ENCODE results near the gene SBK2. TPM values are rescaled to one million over a fixed set of nuclear protein-coding genes. Genes with fewer than 3 reads are reported as not detected.

Gene SBK2
- total RNA-seq (2011; cell fraction: chromatin; rRNA removed; ENCODE audit: low replicate concordance), result not detected in 2 replicates
- not detected in 2 replicates for total RNA-seq (2011; cell fraction: nucleolus; rRNA removed)
- total RNA-seq (2011; cell fraction: nucleoplasm; rRNA removed), result not detected in 2 replicates
- total RNA-seq (2014; rRNA removed), result not detected in 2 replicates
- total RNA-seq (2014; rRNA removed; fragmentation: Illumina TruSeq; extraction: Trizol), result not detected in 2 replicates
- total RNA-seq (2015; rRNA removed; fragmentation: Illumina TruSeq; extraction: Trizol), result not detected in 2 replicates
- total RNA-seq (2021), result not detected in 2 replicates
- not detected in 2 replicates for polyA plus RNA-seq (2011; rRNA removed)
- 0.09 TPM in 1 of 2 replicates, not detected in the other for polyA plus RNA-seq (2011; cell fraction: cytosol; rRNA removed)
- polyA plus RNA-seq (2011; cell fraction: nucleus; rRNA removed), result 0.17 TPM in 1 of 2 replicates, not detected in the other
- polyA plus RNA-seq (2012), result not detected in 2 replicates
- not detected in 2 replicates for polyA plus RNA-seq (2014; fragmentation: Illumina TruSeq; extraction: Trizol)
- polyA plus RNA-seq (2014; fragmentation: Nextera tagmentation; extraction: Ambion mirVana), result not detected
- polyA plus RNA-seq (2014; rRNA removed), result not detected in 2 replicates
- not detected in 2 replicates for polyA minus RNA-seq (2011; rRNA and poly(A)+ RNA removed)
- not detected in 2 replicates for polyA minus RNA-seq (2011; cell fraction: cytosol; rRNA and poly(A)+ RNA removed)
- not detected in 2 replicates for polyA minus RNA-seq (2011; cell fraction: nucleus; rRNA and poly(A)+ RNA removed)
- Bru-seq, nascent RNA, result not detected
- percentile 10 among the genes with signal in this experiment for BruChase-seq, experiment 1, labeled RNA remaining after a 2-hour chase
- BruChase-seq, experiment 2, labeled RNA remaining after a 6-hour chase, result percentile 11 among the genes with signal in this experiment
- long read RNA-seq, experiment 1, result 0 reads
- long read RNA-seq, experiment 2, result 0 reads
- long read RNA-seq, experiment 3, result 0 reads

GRCh38 chr19:55536951-55537740 lies at the start of gene SBK2:
Gene SBK2, minus strand, starts transcription at chr19:55537133. Its CDS starts 839 bp downstream, at chr19:55536294.
- Histone ChIP-seq H3K4me2 (ENCODE audit: insufficient read depth, low read length) (no peak within 1 kb of the TSS), H3K27me3 (ENCODE audit: control insufficient read depth in 2 of 2, insufficient read depth in 2 of 2, low read length in 2 of 2) (no peaks in the 10 kb centered on the region), H3K9ac (ENCODE audit: insufficient read depth in 1 of 2, low read depth in 2 of 2, low read length in 2 of 2) (peak within 1 kb of the TSS in 1 of 2 experiments; percentile 64; a peak in 1 of 4 replicates), H2AFZ (ENCODE audit: low read depth, low read length) (no peak within 1 kb of the TSS), H4K20me1 (replicated peaks; ENCODE audit: control insufficient read depth, insufficient read depth, low read length) (no peaks in the 10 kb centered on the region), H3K4me3 (no peak within 1 kb of the TSS), H3K9me1 (ENCODE audit: control insufficient read depth, insufficient read depth, low read length) (no peaks in the 10 kb centered on the region), H3K27ac (ENCODE audit: extremely low read depth, low read depth, low read length) (no peak within 1 kb of the TSS), H3K79me2 (ENCODE audit: control insufficient read depth, insufficient read depth, low read length) (no peaks in the 10 kb centered on the region), H3K9me3 (replicated peaks; ENCODE audit: control insufficient read depth, insufficient read depth, low read depth, low read length) (no peaks in the 10 kb centered on the region), H3K4me1 (replicated peaks in 1 of 2; ENCODE audit: control insufficient read depth in 2 of 2, insufficient read depth in 2 of 2, low read length in 2 of 2) (peaks cover 0 to 40% of the 10 kb centered on the region in 2 experiments; a peak in 2 of 5 replicates), H3K36me3 (ENCODE audit: control insufficient read depth, insufficient read depth, low read length) (no peaks in the 10 kb centered on the region)
- POLR2A ChIA-PET, result no interaction called here
- no TSS peak for BruUV-seq (replicated peaks)
- TF ChIP-seq ZBTB7A (IDR thresholded peaks at IDR 0.05; ENCODE audit: borderline replicate concordance, control insufficient read depth, low read depth, low read length) (peak; percentile 63; the same call in 1 of the 2 replicates), KDM4B (IDR thresholded peaks at IDR 0.05; ENCODE audit: borderline replicate concordance in 2 of 2, low read depth in 1 of 2) (no peak), CTCF (IDR thresholded peaks at IDR 0.05 in 2 of 3, conservative IDR thresholded peaks at IDR 0.05 in 1 of 3; ENCODE audit: insufficient read depth in 2 of 3, low read depth in 1 of 3, low read length in 3 of 3) (peak; percentile 39 to 51 (median 51); a peak in 5 of 6 replicates), PURB (CRISPR knock-in tag; IDR thresholded peaks at IDR 0.05; ENCODE audit: low read depth) (no peak), NFRKB (IDR thresholded peaks at IDR 0.05; ENCODE audit: low read depth) (no peak)
- intact Hi-C loops (cut with micrococcal nuclease), result no loop called here
- FAIRE-seq (no peak), ATAC-seq (peak; percentile 75), DNase-seq (ENCODE audit: extremely low read depth in 1 of 4, low spot score in 3 of 4) (peak in 3 of 4 experiments; percentile 54 to 62 (median 60))
- WGBS (ENCODE audit: insufficient coverage, low coverage, missing lambda C conversion rate), result 46% methylated on average over 5 of the region's 14 CpGs
- in situ Hi-C loops (cut with MboI), result no loop called here
- CTCF ChIA-PET (ENCODE audit: low intra/inter-chr PET ratio), result interaction anchor here (0.8 kb wide), 1 partner anchor 21 kb away, joined by 3 read pairs; no protein-coding TSS in a partner anchor
